ENCODE results near the gene TRIM28. TPM values are rescaled to one million over a fixed set of nuclear protein-coding genes. Genes with fewer than 3 reads are reported as not detected.
A peak's percentile ranks its signal among the peaks of the same experiment; 100 is the strongest.

The TRIM28 gene
- total RNA-seq, 4 donors from 2014 or later, result 150 to 198 (median 179) TPM

- TF ChIP-seq CTCF (IDR thresholded peaks at IDR 0.05), result no peak
- TF ChIP-seq POLR2A (IDR thresholded peaks at IDR 0.05), result no peak
- WGBS, 2 donors, result 56 to 64% methylated on average over 6 of the region's 6 CpGs
- no peak overlapping the region for H3K27ac ChIP-seq
- H3K4me3 ChIP-seq, result peak overlapping the region in 1 of 4 donors; percentile 52
- no peaks in the 10 kb centered on the region for H3K27me3 ChIP-seq
- peaks cover 0 to 21% (median 0%) of the 10 kb centered on the region in 3 donors for H3K36me3 ChIP-seq
- DNase-seq, result no peak
- peaks cover 28 to 49% (median 31%) of the 10 kb centered on the region in 3 donors for H3K4me1 ChIP-seq
- intact Hi-C loops (cut with DNase I), result no loop called here
- H3K9me3 ChIP-seq, result no peaks in the 10 kb centered on the region
Measured at GRCh38 chr19:58563823-58564222, 20.0 kb downstream of the TRIM28 start.

DNA sequence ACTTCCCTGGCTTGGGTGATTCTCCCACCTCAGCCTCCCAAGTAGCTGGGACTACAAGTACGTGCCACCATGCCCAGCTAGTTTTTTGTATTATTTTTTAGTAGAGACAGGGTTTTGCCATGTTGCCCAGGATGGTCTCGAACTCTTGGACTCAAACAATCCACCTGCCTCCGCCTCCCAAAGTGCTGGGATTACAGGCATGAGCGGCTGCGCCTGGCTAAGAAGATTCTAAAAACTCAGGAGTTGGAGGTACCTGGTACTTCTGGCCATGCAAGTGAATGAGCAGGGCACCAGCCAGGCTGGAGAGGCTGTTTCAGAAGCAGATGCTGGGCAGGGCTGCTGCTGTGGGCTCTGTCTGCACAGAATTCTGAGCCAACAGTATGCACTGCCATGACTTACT lies 23.1 kb downstream of the TRIM28 start:
- Histone ChIP-seq H3K4me3 (no peak overlapping the region), H3K36me3 (peaks cover 0 to 50% (median 12%) of the 10 kb centered on the region in 3 donors), H3K27me3 (no peaks in the 10 kb centered on the region), H3K4me1 (peaks cover 19 to 23% (median 20%) of the 10 kb centered on the region in 3 donors), H3K9me3 (no peaks in the 10 kb centered on the region), H3K27ac (no peak overlapping the region)
- TF ChIP-seq CTCF (IDR thresholded peaks at IDR 0.05), result no peak
- no peak for TF ChIP-seq POLR2A (IDR thresholded peaks at IDR 0.05)
- 100% methylated on average over 1 of the region's 5 CpGs for WGBS, 2 donors
- intact Hi-C loops (cut with DNase I), result no loop called here
- DNase-seq, result no peak

- no peaks in the 10 kb centered on the region for H3K9me3 ChIP-seq
- intact Hi-C loops (cut with DNase I), result no loop called here
- TF ChIP-seq CTCF (IDR thresholded peaks at IDR 0.05) (no peak), POLR2A (IDR thresholded peaks at IDR 0.05) (no peak)
- WGBS, 2 donors, result 82 to 87% methylated on average over 4 of the region's 4 CpGs
- H3K4me3 ChIP-seq, result no peak overlapping the region
- peaks cover 9 to 15% (median 10%) of the 10 kb centered on the region in 3 donors for H3K4me1 ChIP-seq
- DNase-seq, result no peak
- H3K36me3 ChIP-seq, result peaks cover 0 to 50% (median 12%) of the 10 kb centered on the region in 3 donors
- no peak overlapping the region for H3K27ac ChIP-seq
- no peaks in the 10 kb centered on the region for H3K27me3 ChIP-seq
Measured at GRCh38 chr19:58568453-58569130, 24.7 kb downstream of the TRIM28 start.

DNA sequence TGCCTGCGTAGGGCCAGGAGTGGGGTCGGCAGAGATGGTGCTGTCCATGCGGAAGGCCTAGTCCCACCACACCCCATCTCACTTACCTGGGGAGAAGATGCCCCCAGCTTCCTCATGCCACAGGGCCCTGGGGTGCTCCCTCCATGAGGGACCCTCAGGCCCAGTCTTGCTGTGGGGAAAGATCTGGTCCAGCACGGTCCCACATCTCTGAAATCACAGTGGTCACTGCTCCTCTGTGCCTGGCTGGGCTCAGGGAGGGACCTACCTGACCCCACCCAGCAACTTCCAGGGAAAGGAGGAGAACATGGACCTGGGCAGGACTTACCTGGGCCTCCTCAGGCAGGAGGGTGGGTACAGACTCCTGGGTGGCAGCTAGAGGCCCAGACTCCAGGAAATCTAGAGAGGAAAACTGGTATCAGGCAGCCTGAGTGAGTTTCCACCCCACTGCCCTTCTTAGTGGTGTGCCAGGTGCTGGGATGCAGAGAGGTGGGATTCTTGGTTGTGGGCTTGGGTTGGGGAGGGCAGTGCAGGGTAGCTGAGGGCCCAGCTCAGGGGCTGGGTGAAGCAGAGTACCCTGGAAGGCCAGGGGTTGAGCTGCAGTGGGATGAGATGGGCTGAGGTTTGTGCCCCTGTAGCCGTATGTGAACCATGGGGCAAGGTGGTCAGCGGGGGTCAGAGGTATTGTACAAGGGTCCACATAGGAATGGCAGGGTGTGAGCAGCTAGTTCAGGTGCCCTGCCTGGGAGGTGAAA lies 25.5 kb downstream of the TRIM28 start:
- intact Hi-C loops (cut with DNase I), result no loop called here
- Histone ChIP-seq H3K9me3 (no peaks in the 10 kb centered on the region), H3K4me3 (no peak overlapping the region), H3K27ac (no peak overlapping the region), H3K27me3 (no peaks in the 10 kb centered on the region), H3K4me1 (peaks cover 13 to 18% (median 16%) of the 10 kb centered on the region in 3 donors), H3K36me3 (peaks cover 0 to 50% (median 12%) of the 10 kb centered on the region in 3 donors)
- no peak for TF ChIP-seq POLR2A (IDR thresholded peaks at IDR 0.05)
- TF ChIP-seq CTCF (IDR thresholded peaks at IDR 0.05), result no peak
- 93% methylated on average over 5 of the region's 6 CpGs for whole genome bisulfite sequencing, 2 donors
- no peak for DNase-seq
